Measurements from ENCODE around the gene PCMTD2. TPM values are rescaled to one million over a fixed set of nuclear protein-coding genes. Genes with fewer than 3 reads are reported as not detected.

The PCMTD2 gene
- total and polyA plus RNA-seq, 10 of the 15 experiments (the other 5 are each of a cell fraction or from before 2014, with no cell fraction given): 6.8 to 36.8 (median 16.5) TPM

- Histone ChIP-seq H3K27me3 (replicated peaks in 1 of 2; ENCODE audit: control insufficient read depth in 2 of 2, insufficient read depth in 2 of 2, low read length in 1 of 2) (peaks cover 0 to 6% of the 10 kb centered on the region in 2 experiments; a peak in 2 of 4 replicates), H3K36me3 (ENCODE audit: control insufficient read depth in 2 of 2, insufficient read depth in 2 of 2, low read length in 1 of 2) (no peaks in the 10 kb centered on the region), H3K79me2 (ENCODE audit: control insufficient read depth, insufficient read depth, low read length) (no peaks in the 10 kb centered on the region), H3K4me1 (ENCODE audit: control insufficient read depth, insufficient read depth, low read length) (no peaks in the 10 kb centered on the region), H3K4me3 (no peak overlapping the region), H3K9me3 (replicated peaks; ENCODE audit: control insufficient read depth, insufficient read depth, low read length) (no peaks in the 10 kb centered on the region), H3K4me2 (ENCODE audit: control insufficient read depth, insufficient read depth) (no peak overlapping the region), H3K27ac (ENCODE audit: control insufficient read depth, insufficient read depth) (no peak overlapping the region), H3K9ac (ENCODE audit: control insufficient read depth, insufficient read depth, low read length) (no peak overlapping the region), H2AFZ (ENCODE audit: control insufficient read depth, low read depth, low read length) (no peak overlapping the region), H4K20me1 (ENCODE audit: control insufficient read depth, insufficient read depth) (no peaks in the 10 kb centered on the region)
- no peak for FAIRE-seq
- no peak for DNase-seq (ENCODE audit: low read depth, low spot score)
- in situ Hi-C loops (cut with MboI): no loop called here
- RAD21 ChIA-PET (ENCODE audit: unreplicated experiment): interaction anchor here (1.6 kb wide), 1 partner anchor 23 kb away, joined by 3 read pairs; no protein-coding TSS in a partner anchor
- SMC1A ChIA-PET (ENCODE audit: uncharacterized antibody, unreplicated experiment): no interaction called here
- POLR2A ChIA-PET: no interaction called here
- WGBS (ENCODE audit: insufficient coverage, insufficient replicate concordance, low lambda C conversion rate, missing lambda C conversion rate): 11% methylated on average over 5 of the region's 5 CpGs
- TF ChIP-seq TCF3 (IDR thresholded peaks at IDR 0.05; ENCODE audit: borderline replicate concordance, insufficient read depth, low read depth, low read length): no peak
- no peak for TF ChIP-seq KLF5 (IDR thresholded peaks at IDR 0.05; ENCODE audit: partially characterized antibody)
- no peak for TF ChIP-seq CTCF (IDR thresholded peaks at IDR 0.05 in 2 of 3, conservative IDR thresholded peaks at IDR 0.05 in 1 of 3; ENCODE audit: control insufficient read depth in 2 of 3, extremely low read depth in 1 of 3, insufficient read depth in 1 of 3, low read depth in 3 of 3, low read length in 3 of 3)
- intact Hi-C loops (cut with micrococcal nuclease; ENCODE audit: unreplicated experiment): no loop called here
- ATAC-seq: no peak
- CTCF ChIA-PET: interaction anchor here (1.1 to 1.3 kb wide), 2 partner anchors 25 to 64 kb away, joined by 3 to 4 read pairs; no protein-coding TSS in a partner anchor
- no TSS peak for BruUV-seq (replicated peaks)
Observed at GRCh38 chr20:64222291-64222735, 33.2 kb upstream of the PCMTD2 start.

All from GM12878 (cell line).